Astrocyte (in vitro differentiated cells and primary cell): ENCODE results near the gene ZAR1L.

Experiments
- CTCF ChIP-seq: IDR thresholded peaks from 2 replicates; pipeline ENCODE4 v1.5.1; 2011; ENCODE audit warnings: low read depth, mild to moderate bottlenecking, inconsistent platforms, low read length, moderate library complexity; ENCODE audit not compliant: insufficient read depth
- EZH2 ChIP-seq: IDR thresholded peaks from 2 replicates; pipeline ENCODE4 v1.6.1; 2012; ENCODE audit warnings: mild to moderate bottlenecking, low read length, inconsistent platforms; ENCODE audit not compliant: insufficient read depth

- TF ChIP-seq CTCF = no peak
- TF ChIP-seq EZH2 = no peak
These were observed 16.5 kb downstream of the ZAR1L start for GRCh38 chr13:32298695-32299094.
